Glomerular endothelial cell (primary cell): ENCODE measurements around the gene RUFY4. TPM values are rescaled to one million over a fixed set of nuclear protein-coding genes. Genes with fewer than 3 reads are reported as not detected.
"Not testable (repeated sequence)": the region's sequence is repeated elsewhere in the genome, so short reads cannot be mapped to it uniquely, and the experiment has no call there.

Experiments used
- DNase-seq: peaks from one replicate; pipeline ENCODE4 v3.0.0-alpha.2; 2011; ENCODE audit warnings: low read depth, low spot score; ENCODE audit errors: extremely low read depth
- total RNA-seq: library from RNA; depleted of rRNA; stranded (reverse); fragments of >200 nt; gene quantifications from 2 replicates; pipeline ENCODE4 v1.2.3, GENCODE V29; 2015

RUFY4 gene
- total RNA-seq, 1 donor from 2014 or later = not detected

DNA sequence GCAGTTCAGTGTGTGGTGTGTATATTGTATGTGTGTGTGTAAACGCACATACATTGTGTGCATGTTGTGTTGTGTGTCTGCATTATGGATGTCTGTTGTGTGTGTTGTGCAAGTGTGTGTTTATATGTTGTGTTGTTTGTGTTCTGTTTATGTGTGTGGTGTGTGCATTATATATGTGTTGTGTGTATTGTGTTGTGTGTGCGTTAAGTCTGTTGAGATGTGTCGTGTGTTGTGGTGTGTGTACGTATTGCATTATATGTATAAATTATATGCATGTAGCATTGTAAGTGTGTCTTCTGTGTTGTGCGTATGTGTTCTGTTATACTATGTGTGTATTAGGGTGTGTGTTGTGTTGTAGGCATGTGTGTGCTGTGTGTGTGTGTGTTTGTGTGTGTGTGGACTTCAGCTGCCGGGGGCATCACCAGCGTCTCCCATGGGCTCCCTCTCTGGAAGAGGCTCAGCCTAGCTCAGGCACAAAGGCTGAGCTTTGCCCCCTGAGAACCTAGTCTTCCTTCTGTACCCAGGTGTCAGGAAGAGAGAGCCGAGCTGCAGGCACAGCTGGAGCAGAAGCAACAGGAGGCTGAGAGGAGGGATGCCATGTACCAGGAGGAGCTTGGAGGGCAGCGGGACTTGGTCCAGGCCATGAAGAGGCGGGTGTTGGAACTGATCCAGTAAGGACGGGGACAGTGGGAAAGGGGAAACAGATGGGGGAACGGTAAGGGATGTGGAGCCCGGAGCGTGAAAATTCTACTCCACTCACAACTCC, 13.7 kb downstream of the RUFY4 start:
- DNase-seq = no peak

DNA sequence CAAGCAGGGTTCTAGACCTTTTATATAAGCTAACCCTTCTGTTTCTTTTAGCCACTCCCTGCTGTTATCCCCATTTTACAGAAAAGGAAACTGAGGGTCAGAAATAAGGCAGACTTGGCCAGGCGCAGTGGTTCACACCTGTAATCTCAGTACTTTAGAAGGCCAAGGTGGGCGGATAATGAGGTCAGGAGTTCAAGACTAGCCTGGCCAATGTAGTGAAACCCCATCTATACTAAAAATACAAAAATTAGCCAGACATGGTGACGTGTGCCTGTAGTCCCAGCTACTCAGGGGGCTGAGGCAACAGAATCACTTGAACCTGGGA, 14.3 kb downstream of the RUFY4 start:
- DNase-seq = no peak

DNA sequence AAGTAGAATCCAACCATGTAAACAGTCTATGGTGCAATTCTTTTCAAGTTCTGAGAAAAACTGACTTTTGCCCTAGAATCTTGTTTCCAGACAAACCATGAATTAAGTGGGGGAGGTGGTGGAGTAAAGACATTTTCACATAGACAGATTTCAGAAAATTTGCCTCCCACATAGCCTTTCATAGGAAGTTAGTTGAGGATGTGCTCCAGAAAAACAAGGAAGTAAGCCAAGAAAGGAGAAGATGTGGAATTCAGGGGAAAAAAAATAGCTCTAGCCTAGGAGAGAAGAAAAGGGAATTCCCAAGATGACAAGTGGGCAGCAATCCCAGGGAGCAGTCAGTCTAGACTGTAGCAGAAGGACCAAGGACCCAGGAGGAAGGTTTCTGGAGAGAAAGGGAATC, 17.4 kb downstream of the RUFY4 start:
- DNase-seq = no peak

DNA sequence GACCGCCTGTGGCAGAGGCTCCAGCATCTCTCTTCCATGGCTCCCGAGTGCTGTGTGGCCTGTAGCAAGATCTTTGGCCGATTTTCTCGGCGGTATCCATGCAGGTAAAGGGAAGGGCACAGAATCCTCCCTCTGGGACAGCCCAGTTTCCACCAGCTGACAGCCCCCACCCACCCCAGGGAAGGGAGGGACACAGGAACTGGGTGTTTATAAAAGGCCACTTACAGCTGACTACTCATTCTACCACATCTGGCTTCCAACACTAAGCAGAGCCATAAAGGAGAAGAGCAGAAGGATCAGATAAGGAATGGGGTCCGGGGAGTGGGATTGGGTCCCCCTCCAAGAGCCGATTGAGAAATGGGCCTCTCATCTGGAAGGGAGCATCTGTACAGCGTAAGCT, 20.2 kb downstream of the RUFY4 start:
- DNase-seq = no peak

DNA sequence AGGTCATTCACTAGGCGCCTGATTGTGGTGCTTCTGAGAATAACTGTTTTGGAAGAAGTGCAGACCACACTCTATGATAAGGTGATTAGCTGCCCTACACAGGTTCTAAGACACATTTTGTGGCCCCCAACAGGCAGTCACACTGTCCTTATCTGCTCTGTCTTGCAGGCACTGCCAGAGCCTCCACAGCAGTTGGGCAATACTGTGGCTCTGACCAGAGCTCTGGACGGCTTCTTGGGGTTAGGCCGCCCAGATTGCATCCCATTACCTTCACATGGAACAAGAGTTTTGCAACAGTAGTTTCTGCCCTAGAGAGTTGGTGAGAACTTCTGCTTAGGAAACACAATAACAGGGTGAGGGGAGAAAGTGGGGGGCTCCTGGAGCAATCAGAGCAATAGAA, 22.7 kb downstream of the RUFY4 start:
- DNase-seq = no peak

DNA sequence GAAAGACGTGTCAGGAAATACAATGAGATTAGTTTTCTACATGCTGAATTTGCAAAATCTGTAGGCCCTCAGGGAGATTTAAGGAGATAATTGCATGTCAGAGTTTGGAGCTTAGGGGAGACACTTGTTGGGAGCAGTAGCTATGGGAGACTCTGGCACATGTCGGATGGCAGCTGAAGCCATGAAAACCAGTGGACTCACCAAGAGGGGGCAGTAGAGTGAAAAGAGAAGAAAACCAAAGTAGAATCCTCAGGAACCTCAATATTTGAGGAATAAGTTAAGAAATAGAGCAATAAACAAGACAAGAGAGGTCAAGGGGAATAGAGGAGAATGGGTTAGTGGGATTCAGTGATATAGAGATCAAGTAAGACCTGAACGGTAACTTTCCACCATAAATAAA, 24.8 kb downstream of the RUFY4 start:
- no peak for DNase-seq

DNA sequence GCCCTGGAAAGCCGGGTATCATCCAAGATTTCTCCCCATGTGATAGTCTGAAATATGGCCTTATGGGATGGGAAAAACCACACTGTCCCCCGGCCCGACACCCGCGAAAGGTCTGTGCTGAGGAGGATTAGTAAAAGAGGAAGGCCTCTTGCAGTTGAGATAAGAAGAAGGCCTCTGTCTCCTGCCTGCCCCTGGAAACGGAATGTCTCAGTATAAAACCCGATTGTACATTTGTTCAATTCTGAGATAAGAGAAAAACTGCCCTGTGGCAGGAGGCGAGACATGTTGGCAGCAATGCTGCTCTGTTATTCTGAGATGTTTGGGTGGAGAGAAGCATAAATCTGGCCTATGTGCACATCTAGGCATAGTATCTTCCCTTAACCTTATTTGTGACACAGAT, 26.8 kb downstream of the RUFY4 start:
- no peak for DNase-seq

DNA sequence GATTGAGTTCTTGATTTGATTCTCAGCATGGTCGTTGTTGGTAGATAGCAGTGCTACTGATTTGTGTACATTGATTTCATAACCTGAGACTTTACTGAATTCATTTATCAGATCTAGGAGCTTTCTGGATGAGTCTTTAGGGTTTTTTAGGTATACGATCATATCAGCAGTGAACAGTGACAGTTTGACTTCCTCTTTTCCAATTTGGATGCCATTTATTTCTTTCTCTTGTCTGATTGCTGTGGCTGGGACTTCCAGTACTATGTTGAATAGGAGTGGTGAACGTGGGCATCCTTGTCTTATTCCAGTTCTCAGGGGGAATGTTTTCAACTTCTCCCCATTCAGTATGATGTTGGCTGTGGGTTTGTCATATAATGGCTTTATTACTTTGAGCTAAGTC, 28.9 kb downstream of the RUFY4 start:
- no peak for DNase-seq

DNA sequence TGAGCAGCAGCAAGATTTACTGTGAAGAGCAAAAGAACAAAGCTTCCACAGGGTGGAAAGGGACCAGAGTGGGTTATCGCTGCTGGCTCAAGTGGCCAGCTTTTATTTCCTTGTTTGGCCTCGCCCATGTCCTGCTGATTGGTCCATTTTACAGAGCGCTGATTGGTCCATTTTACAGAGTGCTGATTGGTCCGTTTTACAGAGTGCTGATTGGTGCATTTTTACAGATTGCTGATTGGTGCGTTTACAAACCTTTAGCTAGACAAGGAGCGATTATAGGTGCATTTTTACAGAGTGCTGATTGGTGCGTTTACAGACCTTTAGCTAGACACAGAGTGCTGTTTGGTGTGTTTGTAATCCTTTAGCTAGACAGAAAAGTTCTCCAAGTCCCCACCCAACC, 39.8 kb downstream of the RUFY4 start:
- DNase-seq = not testable (repeated sequence)

DNA sequence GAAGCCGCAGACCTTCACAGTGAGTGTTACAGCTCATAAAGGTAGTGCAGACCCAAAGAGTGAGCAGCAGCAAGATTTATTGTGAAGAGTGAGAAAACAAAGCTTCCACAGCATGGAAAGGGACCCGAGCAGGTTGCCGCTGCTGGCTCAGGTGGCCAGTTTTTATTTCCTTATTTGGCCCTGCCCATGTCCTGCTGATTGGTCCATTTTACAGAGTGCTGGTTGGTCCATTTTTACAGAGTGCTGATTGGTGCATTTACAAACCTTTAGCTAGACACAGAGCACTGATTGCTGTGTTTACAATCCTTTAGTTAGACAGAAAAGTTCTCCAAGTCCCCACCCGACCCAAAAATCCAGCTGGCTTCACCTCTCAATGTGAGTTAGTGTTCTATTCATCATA, 52.7 kb downstream of the RUFY4 start:
- not testable (repeated sequence) for DNase-seq

DNA sequence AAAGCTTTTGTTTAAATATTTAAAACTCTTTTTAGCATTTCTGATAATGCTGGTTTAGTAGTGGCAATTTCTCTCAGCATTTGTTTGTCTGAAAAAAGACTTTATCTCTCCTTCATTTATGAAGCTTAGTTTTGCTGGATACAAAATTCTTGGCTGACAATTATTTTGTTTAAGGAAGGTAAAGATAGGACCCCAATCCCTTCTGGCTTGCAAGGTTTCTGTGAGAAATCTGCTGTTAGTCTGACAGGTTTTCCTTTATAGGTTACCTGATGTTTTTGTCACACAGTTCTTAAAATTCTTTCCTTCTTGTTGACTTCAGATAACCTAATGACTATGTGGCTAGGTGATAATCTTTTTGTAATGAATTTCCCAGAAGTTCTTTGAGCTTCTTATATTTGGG, 53.2 kb downstream of the RUFY4 start:
- DNase-seq = not testable (repeated sequence)

DNA sequence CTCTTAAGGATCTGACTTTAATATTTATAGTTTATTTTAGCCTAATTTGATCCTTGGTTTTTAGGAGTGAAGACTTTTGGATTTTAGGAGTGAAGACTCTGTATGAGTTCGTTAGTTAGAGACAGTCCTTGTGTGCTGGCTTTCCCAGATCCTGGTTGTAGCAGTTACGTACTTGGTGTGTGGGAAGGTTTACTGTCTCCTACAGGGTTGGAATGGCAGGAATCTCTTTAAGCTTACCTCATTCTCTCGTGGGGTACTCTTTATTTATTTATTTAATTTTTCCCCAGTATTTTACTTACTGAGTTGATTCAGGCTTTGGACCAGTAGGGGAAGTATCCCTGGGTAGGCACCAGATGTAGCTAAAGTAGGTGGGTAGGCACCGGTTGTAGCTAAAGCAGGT, 54.9 kb downstream of the RUFY4 start:
- no peak for DNase-seq

DNA sequence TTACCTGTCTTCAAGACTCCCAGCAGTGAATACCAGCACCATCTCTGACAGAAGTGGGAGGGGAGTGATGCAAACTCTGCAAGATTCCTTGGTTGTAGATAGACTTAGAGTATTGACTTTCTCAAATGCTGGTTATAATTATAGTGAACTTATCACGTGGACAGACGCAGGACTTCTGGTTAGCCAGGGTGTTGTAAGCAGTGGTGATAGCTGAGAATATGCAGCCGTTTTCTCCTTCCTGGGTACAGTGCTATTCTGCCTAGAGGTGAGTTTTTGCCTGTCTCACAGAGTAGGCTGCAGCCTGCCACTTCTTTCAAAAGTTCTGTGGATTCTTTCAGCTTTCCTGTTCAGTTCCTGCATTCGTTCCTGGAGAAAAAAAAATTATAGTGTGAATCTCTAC, 56.0 kb downstream of the RUFY4 start:
- DNase-seq = no peak

DNA sequence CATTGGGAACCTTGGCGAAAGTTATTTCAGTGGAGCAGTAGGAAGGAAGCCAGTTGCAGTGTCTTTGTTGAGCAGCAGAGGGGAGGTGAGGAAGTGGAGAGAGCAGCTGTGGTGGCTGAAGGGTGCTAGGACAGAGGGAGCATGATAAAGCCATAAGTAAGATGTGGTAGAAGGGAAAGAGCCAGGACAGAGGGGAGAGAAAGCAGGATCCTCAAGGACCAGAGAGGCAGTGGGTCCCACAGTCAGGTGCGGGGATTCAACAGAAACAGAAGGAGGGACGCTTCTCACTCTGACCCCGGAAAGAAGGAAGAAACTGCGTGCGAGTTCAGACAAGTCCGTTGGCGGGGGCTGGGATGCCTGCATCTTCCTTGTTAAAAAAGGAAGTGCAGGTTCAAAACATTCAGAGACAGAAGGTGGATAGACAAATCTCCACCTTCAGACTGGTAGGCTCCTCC, 56.6 kb downstream of the RUFY4 start, which contains the start of gene CXCR2:
TSS of gene CXCR2 (plus strand) at position 403 of the 455 bp plus-strand sequence. CDS start 8,774 bp downstream, outside the sequence.
- no peak for DNase-seq

DNA sequence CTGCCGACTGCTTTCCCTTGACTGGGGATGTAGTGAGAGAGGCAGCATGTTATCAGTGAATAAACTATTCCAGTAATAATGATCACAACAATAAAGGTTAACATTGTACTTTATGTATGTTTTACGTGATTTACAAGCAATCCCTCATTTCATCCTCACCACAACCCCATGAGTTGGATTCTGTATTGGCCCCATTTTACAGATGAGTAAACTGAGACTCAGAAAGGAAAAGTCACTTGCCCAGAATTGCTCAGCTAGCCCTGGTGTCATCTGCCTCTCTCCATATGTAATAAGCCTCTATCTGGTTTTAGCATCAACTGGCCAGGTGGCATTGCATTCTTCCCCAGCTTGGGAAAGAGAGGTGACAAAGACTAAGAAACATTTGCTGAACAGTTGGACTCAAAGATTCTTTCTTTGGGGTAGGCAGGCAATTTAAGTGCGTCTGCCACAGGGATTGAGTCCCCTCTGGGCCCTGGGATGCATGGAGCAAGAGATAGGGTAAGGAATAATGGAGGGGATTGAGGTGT, 58.9 kb downstream of the RUFY4 start:
- no peak for DNase-seq

DNA sequence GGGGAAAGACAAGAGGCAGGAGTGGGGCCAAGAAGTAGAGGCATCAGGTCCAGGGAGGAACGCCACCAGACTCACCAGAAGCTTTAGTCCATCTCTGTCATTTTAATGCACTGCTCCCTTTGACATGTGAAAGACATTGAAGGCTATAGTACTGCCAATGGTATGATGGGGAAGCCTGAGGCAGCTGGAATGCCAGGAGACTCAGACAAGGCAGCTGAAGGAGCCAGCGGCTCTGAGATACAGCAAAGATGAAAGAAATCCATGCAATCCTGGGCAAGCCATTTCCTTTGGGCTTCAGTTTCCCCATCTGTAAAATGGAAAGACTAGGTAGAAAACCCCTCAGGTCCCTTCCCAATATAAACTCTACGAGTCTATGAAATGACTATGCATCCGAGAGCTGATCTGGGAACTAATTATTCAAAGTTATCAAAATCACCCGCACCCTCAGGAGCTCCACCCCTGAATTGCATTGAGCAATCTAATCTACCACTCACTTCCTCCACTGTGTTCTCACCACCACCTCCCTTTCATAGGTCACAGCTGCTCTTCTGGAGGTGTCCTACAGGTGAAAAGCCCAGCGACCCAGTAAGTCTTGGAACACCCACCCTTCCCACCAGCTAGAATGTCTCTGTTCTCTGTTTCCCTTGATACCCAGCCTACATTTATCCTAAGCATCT, 59.9 kb downstream of the RUFY4 start:
- DNase-seq = no peak

DNA sequence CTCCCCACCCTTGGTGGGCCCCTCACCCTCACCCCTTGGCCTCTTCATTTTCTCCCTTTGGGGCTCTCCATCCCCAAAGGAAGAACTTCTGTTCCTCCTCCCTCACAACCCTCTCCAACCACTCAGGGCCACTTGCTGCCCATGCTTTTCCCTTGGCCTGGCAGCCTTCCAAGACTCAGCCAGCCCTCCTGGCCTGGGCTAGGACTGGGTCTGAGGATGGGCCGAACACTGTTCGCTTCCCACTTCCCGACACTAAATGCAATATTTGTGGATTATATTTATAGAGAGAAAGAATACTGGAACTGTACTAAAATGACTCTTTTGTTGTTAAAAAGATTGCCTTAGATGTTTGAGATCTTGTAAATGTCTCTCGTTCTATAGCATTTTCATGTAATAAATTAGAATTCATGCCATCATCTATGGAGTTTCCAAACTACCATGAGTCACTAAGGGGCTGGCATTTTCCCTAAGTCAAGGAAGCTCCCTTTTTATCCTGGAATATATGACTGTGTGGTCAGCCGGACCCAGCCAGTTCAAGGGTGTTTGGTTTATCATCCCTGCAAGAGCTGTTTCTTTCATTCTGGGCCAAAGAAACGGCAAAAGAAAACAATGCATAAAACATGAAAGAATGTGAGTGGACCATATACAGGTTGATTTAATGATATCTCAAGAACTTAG, 60.5 kb downstream of the RUFY4 start:
- DNase-seq = no peak

DNA sequence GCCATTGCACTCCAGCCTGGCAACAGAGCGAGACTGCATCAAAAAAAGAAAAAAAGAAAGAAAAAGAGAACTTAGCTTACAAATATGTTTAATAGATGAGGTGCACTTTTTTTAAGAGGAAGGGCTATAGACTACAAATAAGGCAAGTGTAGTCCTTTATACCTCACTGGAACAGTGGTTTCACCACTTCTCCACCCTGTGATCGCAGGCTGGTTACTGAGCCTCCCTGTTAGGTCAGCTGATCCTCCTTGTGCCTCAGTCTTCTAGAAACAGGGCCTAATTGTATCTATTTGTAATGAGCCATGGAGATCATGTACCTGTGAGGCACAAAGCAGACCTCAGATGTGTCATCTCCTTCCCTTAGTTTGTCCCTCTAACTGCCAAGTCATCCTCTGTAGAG, 61.3 kb downstream of the RUFY4 start:
- no peak for DNase-seq

DNA sequence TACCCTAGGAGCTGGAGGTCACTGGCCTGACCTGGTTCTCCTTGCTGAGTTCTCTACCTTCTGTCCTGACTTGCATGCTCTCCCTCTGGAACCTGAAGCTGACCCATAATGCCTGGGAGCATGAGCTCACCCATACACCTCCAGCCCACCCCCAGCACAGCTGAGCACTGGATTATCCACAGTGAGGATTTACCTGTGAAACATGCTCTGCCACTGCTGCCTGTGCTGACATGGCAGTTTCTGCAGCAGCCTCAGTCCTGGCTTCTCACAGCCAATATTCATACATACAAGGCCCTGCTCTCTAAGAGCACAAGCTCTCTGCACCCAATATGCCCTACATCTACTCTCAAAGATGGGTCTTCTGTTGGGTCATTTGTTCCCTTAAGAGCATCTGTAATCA, 61.8 kb downstream of the RUFY4 start:
- no peak for DNase-seq

DNA sequence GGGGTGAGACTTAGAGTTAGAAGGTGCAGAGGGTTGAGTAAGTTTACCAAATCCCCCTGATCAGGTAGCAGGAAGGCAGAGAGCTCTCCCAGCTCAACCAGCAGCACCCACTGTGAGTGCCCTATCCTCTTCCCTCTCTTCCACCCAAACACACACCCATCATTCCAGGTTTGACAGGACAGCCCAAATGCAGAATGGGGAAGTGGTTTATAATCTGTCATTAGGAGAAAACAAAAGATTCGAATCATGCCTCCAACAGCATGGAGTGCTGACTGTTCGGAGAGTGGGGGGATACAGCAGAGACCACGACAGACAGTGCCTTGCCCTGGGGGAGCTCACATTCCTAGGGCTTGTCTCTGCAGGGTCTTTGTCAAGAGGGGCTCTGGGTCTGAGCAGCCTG, 68.5 kb downstream of the RUFY4 start:
- DNase-seq = no peak

DNA sequence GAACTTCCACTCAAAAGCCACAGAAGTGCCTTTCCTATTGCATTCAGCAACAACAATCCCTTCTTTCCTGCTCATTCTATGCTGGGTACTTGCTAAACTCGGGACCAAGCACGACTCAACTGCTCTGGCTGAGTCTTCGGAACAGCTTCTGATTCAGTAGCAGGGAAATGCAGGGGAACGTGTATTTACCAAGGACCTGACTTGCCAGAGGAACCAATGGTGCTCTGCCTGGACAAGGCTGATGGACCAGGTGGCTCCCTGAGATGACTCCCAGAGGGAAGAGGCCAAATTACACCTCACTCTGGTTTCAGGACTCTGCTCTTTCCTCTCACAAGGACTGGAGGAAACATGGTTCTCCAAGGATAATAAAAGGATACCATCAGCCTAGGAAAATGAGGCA, 69.0 kb downstream of the RUFY4 start:
- DNase-seq = no peak
